Coronary artery (tissue), 2 donors: ENCODE data around the gene NAV2.

Experiments used
- DNase-seq: peaks from one replicate; pipeline ENCODE4 v3.0.0-alpha.2; 2017; ENCODE audit warnings: low spot score
- H3K27ac ChIP-seq, 2 donors: fragments of 200-600 bp; sonication (generic); one replicate each; pipeline ENCODE4 v1.5.1; 2016 to 2019
- H3K4me3 ChIP-seq: fragments of 200-600 bp; sonication (generic); 2 replicates; pipeline ENCODE4 v1.5.1; 2016; ENCODE audit warnings: mild to moderate bottlenecking, moderate library complexity
- TF ChIP-seq, protein P1 (sequence below): fragments of 200-600 bp; sonication (generic); IDR thresholded peaks from one replicate; pipeline ENCODE4 v1.5.1; 2019; ENCODE audit warnings: antibody characterized with exemption

NAV2 gene, protein sequence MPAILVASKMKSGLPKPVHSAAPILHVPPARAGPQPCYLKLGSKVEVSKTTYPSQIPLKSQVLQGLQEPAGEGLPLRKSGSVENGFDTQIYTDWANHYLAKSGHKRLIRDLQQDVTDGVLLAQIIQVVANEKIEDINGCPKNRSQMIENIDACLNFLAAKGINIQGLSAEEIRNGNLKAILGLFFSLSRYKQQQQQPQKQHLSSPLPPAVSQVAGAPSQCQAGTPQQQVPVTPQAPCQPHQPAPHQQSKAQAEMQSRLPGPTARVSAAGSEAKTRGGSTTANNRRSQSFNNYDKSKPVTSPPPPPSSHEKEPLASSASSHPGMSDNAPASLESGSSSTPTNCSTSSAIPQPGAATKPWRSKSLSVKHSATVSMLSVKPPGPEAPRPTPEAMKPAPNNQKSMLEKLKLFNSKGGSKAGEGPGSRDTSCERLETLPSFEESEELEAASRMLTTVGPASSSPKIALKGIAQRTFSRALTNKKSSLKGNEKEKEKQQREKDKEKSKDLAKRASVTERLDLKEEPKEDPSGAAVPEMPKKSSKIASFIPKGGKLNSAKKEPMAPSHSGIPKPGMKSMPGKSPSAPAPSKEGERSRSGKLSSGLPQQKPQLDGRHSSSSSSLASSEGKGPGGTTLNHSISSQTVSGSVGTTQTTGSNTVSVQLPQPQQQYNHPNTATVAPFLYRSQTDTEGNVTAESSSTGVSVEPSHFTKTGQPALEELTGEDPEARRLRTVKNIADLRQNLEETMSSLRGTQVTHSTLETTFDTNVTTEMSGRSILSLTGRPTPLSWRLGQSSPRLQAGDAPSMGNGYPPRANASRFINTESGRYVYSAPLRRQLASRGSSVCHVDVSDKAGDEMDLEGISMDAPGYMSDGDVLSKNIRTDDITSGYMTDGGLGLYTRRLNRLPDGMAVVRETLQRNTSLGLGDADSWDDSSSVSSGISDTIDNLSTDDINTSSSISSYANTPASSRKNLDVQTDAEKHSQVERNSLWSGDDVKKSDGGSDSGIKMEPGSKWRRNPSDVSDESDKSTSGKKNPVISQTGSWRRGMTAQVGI (N-terminal part only)

DNA sequence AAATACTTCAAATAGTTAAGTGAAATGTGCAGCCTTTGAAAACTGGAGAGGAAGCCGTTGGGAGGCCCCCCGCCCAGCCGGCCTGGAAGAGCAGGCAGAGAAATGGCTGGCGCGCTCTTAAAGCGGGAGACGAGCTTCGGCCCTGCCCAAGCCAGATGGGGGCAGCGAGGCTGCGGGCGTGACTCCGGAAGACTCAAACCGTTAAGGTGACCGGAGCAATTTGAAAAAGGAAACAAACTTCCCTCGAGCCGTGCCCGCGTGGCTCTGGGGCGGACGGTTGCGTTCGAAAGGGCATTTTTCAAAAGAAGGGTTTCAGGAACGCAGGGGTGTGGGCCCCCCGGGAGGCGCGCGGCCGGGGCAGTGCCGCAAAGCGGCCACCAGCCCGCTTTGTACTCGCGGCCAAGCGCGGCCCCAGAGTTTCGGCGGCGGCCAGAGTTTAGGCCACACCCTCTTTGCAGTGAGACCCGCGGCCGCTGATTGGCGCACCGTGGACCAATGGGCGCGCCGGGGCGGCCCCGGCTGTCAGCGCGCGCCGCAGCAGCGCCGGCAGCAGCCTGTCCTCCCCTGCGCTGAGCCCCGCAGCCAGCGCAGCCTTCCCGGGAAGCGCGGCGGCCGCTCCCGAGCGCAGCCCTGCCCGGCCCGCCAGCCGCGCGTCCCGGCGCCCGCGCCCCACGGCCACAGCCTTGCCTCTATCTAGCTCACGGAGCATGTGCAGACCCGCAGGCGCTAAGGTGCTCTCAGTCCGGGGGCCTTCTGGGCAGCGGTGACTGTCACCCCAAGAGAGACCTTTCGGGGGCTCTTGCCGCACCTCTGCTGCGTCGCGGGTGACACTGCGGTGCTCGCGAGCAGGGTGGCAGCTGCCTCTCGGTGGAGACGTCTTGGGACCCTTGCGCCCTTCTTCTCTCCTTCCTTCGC, at the start of gene NAV2:
TSS of gene NAV2 (plus strand) at position 557 of the 915 bp plus-strand sequence. CDS start 859 bp downstream, outside the sequence.
- TF ChIP-seq, protein P1, sequence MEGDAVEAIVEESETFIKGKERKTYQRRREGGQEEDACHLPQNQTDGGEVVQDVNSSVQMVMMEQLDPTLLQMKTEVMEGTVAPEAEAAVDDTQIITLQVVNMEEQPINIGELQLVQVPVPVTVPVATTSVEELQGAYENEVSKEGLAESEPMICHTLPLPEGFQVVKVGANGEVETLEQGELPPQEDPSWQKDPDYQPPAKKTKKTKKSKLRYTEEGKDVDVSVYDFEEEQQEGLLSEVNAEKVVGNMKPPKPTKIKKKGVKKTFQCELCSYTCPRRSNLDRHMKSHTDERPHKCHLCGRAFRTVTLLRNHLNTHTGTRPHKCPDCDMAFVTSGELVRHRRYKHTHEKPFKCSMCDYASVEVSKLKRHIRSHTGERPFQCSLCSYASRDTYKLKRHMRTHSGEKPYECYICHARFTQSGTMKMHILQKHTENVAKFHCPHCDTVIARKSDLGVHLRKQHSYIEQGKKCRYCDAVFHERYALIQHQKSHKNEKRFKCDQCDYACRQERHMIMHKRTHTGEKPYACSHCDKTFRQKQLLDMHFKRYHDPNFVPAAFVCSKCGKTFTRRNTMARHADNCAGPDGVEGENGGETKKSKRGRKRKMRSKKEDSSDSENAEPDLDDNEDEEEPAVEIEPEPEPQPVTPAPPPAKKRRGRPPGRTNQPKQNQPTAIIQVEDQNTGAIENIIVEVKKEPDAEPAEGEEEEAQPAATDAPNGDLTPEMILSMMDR: no peak
- peak within 1 kb of the TSS; percentile 97 to 98 for H3K27ac ChIP-seq
- peak; percentile 95 for DNase-seq
- peak within 1 kb of the TSS; percentile 97 for H3K4me3 ChIP-seq

DNA sequence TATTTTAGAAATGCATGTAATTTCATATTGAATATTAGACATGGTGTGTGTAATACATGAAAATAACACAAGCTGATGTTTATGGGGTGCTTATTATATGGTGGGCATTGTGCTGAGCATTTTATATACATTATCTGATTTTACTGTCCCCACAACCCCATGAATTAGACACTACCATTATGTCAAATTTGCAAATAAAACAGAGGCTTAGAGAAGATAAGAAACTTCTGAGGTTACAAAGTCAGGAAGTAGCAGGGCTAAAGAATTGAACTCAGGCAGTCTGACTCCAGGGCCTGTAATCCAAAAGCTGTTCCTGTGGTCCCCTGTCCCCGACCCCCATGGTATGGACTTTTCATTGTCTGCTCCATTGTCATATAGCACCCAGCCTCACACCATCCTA, 49.4 kb upstream of the NAV2 start:
- TF ChIP-seq, protein P1: no peak
- no peak overlapping the region for H3K4me3 ChIP-seq
- H3K27ac ChIP-seq: no peak overlapping the region
- no peak for DNase-seq

DNA sequence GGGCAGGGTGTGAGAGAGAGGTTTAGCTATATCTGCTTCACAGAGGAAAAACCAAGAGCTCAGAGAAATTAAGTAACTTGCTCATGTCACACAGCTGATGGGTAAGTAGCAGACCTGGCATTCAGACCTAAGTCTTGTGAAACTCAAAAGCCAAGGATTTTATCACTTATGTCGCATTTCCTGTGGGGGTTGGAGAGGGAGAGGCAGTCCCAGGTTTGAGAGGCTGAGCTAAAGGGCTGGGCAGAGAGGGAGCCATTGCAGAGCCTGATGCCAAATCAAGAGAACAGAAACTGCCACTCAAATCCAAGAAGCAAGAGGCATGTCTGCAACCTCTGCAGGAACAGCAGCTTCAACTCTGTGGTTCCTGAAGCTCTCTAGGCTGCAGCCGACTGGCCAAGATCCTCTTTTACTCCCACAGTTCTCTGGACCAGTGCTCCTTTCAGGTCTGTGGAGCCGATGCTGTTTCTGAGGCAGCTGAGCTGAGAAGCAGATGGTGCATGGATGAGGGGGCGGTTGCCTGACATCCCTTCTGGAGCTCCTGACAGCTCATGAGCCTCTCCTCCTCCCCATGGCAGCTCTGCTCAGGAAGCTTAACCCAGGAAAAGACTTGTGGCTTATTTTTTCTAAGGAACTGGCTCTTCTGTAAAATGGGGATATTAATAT, 47.6 kb upstream of the NAV2 start:
- DNase-seq: no peak
- TF ChIP-seq, protein P1: no peak
- no peak overlapping the region for H3K4me3 ChIP-seq
- H3K27ac ChIP-seq: peak overlapping the region in 1 of 2 donors; percentile 42

DNA sequence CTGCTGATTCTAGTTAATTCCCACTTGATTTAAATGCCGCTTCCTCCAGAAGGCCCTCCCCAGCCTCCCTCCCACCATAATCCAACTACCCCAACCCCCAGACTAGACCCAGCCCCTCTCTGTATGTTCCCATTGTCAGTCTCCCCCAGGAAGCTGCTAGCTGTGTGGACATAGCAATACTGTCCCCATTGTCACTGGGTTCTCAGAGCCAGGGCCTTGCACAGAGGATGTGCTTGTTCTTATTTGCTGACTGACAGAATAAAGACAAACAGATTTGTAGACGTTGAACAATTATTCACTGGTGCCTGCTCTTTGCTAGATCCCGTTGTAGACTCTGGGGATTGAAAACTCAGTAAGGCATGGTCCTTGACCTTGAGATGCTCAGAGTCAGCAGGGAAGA, 45.7 kb upstream of the NAV2 start:
- Histone ChIP-seq H3K4me3 (no peak overlapping the region), H3K27ac (no peak overlapping the region)
- TF ChIP-seq, protein P1: no peak
- no peak for DNase-seq

DNA sequence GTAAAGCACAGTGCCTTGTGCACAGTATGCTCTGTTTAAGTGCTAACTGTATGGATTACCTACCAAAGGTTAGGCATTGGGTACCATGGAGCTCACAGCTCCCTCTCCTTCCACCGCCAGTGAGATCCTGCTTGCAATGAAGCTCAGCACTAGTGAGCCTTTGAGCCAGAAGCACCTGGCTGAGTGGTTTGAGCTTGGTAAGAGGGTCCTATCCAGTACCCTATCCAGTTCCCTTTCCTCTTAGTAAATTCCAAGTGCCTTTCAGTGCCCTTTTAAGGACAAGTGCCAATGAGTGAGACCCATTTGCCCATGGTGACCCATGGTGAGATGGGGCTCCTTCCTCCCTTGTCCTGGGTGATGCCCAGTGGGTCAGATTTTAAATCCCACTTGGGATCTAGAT, 43.1 kb upstream of the NAV2 start:
- no peak overlapping the region for H3K27ac ChIP-seq
- TF ChIP-seq, protein P1: no peak
- no peak for DNase-seq
- H3K4me3 ChIP-seq: no peak overlapping the region
